ENCODE measurements around the gene WDR33. TPM values are rescaled to one million over a fixed set of nuclear protein-coding genes. Genes with fewer than 3 reads are reported as not detected.

The WDR33 gene
- total RNA-seq, 2 experiments from 2014 or later, result 70.7 to 96.6 TPM

- no peaks in the 10 kb centered on the region for H3K79me2 ChIP-seq (ENCODE audit: insufficient read depth, low read depth, low read length)
- no peaks in the 10 kb centered on the region; the same call in 1 of the 2 replicates for H3K9me3 ChIP-seq (ENCODE audit: low read length)
- ChIA-PET POLR2A (no interaction called here), CTCF (ENCODE audit: unreplicated experiment) (no interaction called here)
- DNase-seq (ENCODE audit: low spot score), result no peak
- no peaks in the 10 kb centered on the region for H4K20me1 ChIP-seq (ENCODE audit: insufficient read depth, low read length)
- H3K4me2 ChIP-seq (ENCODE audit: low read length), result no peak overlapping the region
- no peak overlapping the region for H2AFZ ChIP-seq (ENCODE audit: low read length)
- H3K27ac ChIP-seq (ENCODE audit: low read depth, low read length, poor library complexity, severe bottlenecking), result no peak overlapping the region
- no peaks in the 10 kb centered on the region for H3K9me2 ChIP-seq (ENCODE audit: insufficient read depth, low read length)
- BruUV-seq (replicated peaks), result no TSS peak
- H3K4me3 ChIP-seq (ENCODE audit: low read depth, low read length, poor library complexity, severe bottlenecking), result no peak overlapping the region
- intact Hi-C loops (cut with micrococcal nuclease; ENCODE audit: unreplicated experiment), result no loop called here
- H3K36me3 ChIP-seq (ENCODE audit: insufficient read depth, low read length), result no peaks in the 10 kb centered on the region
- no peaks in the 10 kb centered on the region for H3K4me1 ChIP-seq (ENCODE audit: insufficient read depth, low read length, poor library complexity, severe bottlenecking)
- TF ChIP-seq CTCF (conservative IDR thresholded peaks at IDR 0.05; ENCODE audit: low read length) (no peak), EZH2phosphoT487 (IDR thresholded peaks at IDR 0.05; ENCODE audit: borderline replicate concordance, low read depth, low read length) (no peak)
Observed at GRCh38 chr2:127654838-127655175, 156.2 kb downstream of the WDR33 start.

GRCh38 chr2:127654084-127654837, 156.7 kb downstream of the WDR33 start:
- intact Hi-C loops (cut with micrococcal nuclease; ENCODE audit: unreplicated experiment), result no loop called here
- Histone ChIP-seq H3K79me2 (ENCODE audit: insufficient read depth, low read depth, low read length) (no peaks in the 10 kb centered on the region), H3K9me2 (ENCODE audit: insufficient read depth, low read length) (no peaks in the 10 kb centered on the region), H2AFZ (ENCODE audit: low read length) (no peak overlapping the region), H3K9me3 (ENCODE audit: low read length) (no peaks in the 10 kb centered on the region), H3K4me1 (ENCODE audit: insufficient read depth, low read length, poor library complexity, severe bottlenecking) (no peaks in the 10 kb centered on the region), H3K4me2 (ENCODE audit: low read length) (no peak overlapping the region), H3K27ac (ENCODE audit: low read depth, low read length, poor library complexity, severe bottlenecking) (no peak overlapping the region), H3K4me3 (ENCODE audit: low read depth, low read length, poor library complexity, severe bottlenecking) (no peak overlapping the region), H4K20me1 (ENCODE audit: insufficient read depth, low read length) (no peaks in the 10 kb centered on the region), H3K36me3 (ENCODE audit: insufficient read depth, low read length) (no peaks in the 10 kb centered on the region)
- no peak for TF ChIP-seq CTCF (conservative IDR thresholded peaks at IDR 0.05; ENCODE audit: low read length)
- no peak for TF ChIP-seq EZH2phosphoT487 (IDR thresholded peaks at IDR 0.05; ENCODE audit: borderline replicate concordance, low read depth, low read length)
- CTCF ChIA-PET (ENCODE audit: unreplicated experiment), result no interaction called here
- DNase-seq (ENCODE audit: low spot score), result no peak
- no TSS peak for BruUV-seq (replicated peaks)
- POLR2A ChIA-PET, result no interaction called here

- BruUV-seq (replicated peaks), result no TSS peak
- H3K4me2 ChIP-seq (ENCODE audit: low read length), result no peak overlapping the region
- intact Hi-C loops (cut with micrococcal nuclease; ENCODE audit: unreplicated experiment), result no loop called here
- DNase-seq (ENCODE audit: low spot score), result no peak
- ChIA-PET CTCF (ENCODE audit: unreplicated experiment) (no interaction called here), POLR2A (interaction anchor here (0.7 to 1.7 kb wide), 2 partner anchors 14 to 23 kb away, joined by 3 to 4 read pairs; no protein-coding TSS in a partner anchor)
- H2AFZ ChIP-seq (ENCODE audit: low read length), result no peak overlapping the region
- H3K9me2 ChIP-seq (ENCODE audit: insufficient read depth, low read length), result no peaks in the 10 kb centered on the region
- H3K4me3 ChIP-seq (ENCODE audit: low read depth, low read length, poor library complexity, severe bottlenecking), result no peak overlapping the region
- no peaks in the 10 kb centered on the region for H3K4me1 ChIP-seq (ENCODE audit: insufficient read depth, low read length, poor library complexity, severe bottlenecking)
- no peaks in the 10 kb centered on the region for H3K9me3 ChIP-seq (ENCODE audit: low read length)
- H3K36me3 ChIP-seq (ENCODE audit: insufficient read depth, low read length), result no peaks in the 10 kb centered on the region
- no peak overlapping the region for H3K27ac ChIP-seq (ENCODE audit: low read depth, low read length, poor library complexity, severe bottlenecking)
- H4K20me1 ChIP-seq (ENCODE audit: insufficient read depth, low read length), result no peaks in the 10 kb centered on the region
- H3K79me2 ChIP-seq (ENCODE audit: insufficient read depth, low read depth, low read length), result no peaks in the 10 kb centered on the region
- no peak for TF ChIP-seq EZH2phosphoT487 (IDR thresholded peaks at IDR 0.05; ENCODE audit: borderline replicate concordance, low read depth, low read length)
- TF ChIP-seq CTCF (conservative IDR thresholded peaks at IDR 0.05; ENCODE audit: low read length), result no peak
Observed at GRCh38 chr2:127653421-127654083, 157.4 kb downstream of the WDR33 start.

Data from OCI-LY7 (cell line).